ENCODE results near the gene LRFN2. TPM values are rescaled to one million over a fixed set of nuclear protein-coding genes. Genes with fewer than 3 reads are reported as not detected.

The LRFN2 gene
- total and polyA plus RNA-seq, 2 of the 8 experiments (the other 6 are each of a cell fraction or from before 2014, with no cell fraction given) = 2.3 TPM

GRCh38 chr6:40556023-40556422 is 31.1 kb downstream of the LRFN2 start:
- Histone ChIP-seq H2BK20ac (ENCODE audit: low read length) (no peak overlapping the region), H3K79me2 (ENCODE audit: control insufficient read depth in 1 of 2, insufficient read depth in 2 of 2, low read length in 2 of 2) (no peaks in the 10 kb centered on the region), H2BK120ac (replicated peaks; ENCODE audit: low read depth, low read length) (no peak overlapping the region), H3K79me1 (ENCODE audit: low read depth, low read length) (no peaks in the 10 kb centered on the region; the same call in 1 of the 2 replicates), H3K9me3 (ENCODE audit: insufficient read depth in 2 of 2, low read depth in 1 of 2, low read length in 1 of 2) (no peaks in the 10 kb centered on the region), H2AFZ (ENCODE audit: low read length) (no peak overlapping the region), H4K20me1 (replicated peaks in 1 of 2; ENCODE audit: control insufficient read depth in 1 of 2, insufficient read depth in 2 of 2, low read length in 2 of 2) (no peaks in the 10 kb centered on the region), H3K27me3 (replicated peaks in 1 of 4; ENCODE audit: control insufficient read depth in 3 of 4, extremely low read depth in 1 of 4, insufficient read depth in 3 of 4, low read length in 3 of 4) (no peaks in the 10 kb centered on the region), H2BK15ac (ENCODE audit: low read length) (no peak overlapping the region), H3K4me3 (ENCODE audit: extremely low read depth in 1 of 4, insufficient read depth in 2 of 4, low read depth in 3 of 4, low read length in 4 of 4) (no peak overlapping the region), H4K8ac (ENCODE audit: extremely low read depth, insufficient read depth, low read length) (no peak overlapping the region), H3K9ac (replicated peaks in 1 of 4; ENCODE audit: extremely low read depth in 1 of 4, low read depth in 3 of 4, low read length in 3 of 4) (no peak overlapping the region), H4K91ac (replicated peaks; ENCODE audit: insufficient read length, low read length) (no peak overlapping the region), H3K23ac (ENCODE audit: insufficient read length) (no peak overlapping the region), H3K4me2 (ENCODE audit: insufficient read depth in 1 of 2, low read depth in 2 of 2, low read length in 2 of 2) (no peak overlapping the region), H3K4ac (replicated peaks; ENCODE audit: insufficient read length, low read depth, low read length) (no peak overlapping the region), H3K14ac (ENCODE audit: insufficient read length) (no peak overlapping the region), H4K5ac (ENCODE audit: insufficient read length, low read depth, low read length) (no peak overlapping the region), H3K23me2 (ENCODE audit: low read depth, low read length) (no peaks in the 10 kb centered on the region; the same call in 1 of the 2 replicates), H3K36me3 (ENCODE audit: control insufficient read depth in 2 of 4, insufficient read depth in 4 of 4, low read length in 3 of 4) (no peaks in the 10 kb centered on the region), H3K27ac (ENCODE audit: low read depth, low read length) (no peak overlapping the region), H3K18ac (ENCODE audit: extremely low read depth, low read length) (no peak overlapping the region), H2BK12ac (ENCODE audit: low read depth, low read length) (no peak overlapping the region; the same call in 1 of the 2 replicates), H2AK5ac (ENCODE audit: low read depth, low read length) (no peak overlapping the region), H2BK5ac (ENCODE audit: low read depth, low read length) (no peak overlapping the region), H3K56ac (replicated peaks; ENCODE audit: insufficient read length, low read depth, low read length) (no peak overlapping the region), H3K4me1 (replicated peaks in 1 of 4; ENCODE audit: control insufficient read depth in 3 of 4, insufficient read depth in 4 of 4, low read length in 3 of 4) (peaks cover 0 to 15% (median 7%) of the 10 kb centered on the region in 4 experiments; a peak in 5 of 7 replicates)
- 84% methylated on average over 5 of the region's 5 CpGs; no CpG with 5 or more reads in 1 of the 2 experiments for WGBS, 2 experiments (ENCODE audit: extremely low coverage in 1 of 2, insufficient coverage in 1 of 2, insufficient read length in 1 of 2, insufficient replicate concordance in 2 of 2, low coverage in 1 of 2, low lambda C conversion rate in 2 of 2, missing lambda C conversion rate in 1 of 2)
- DNase-seq (ENCODE audit: low read depth in 1 of 2, low spot score in 2 of 2) (no peak), FAIRE-seq (no peak)
- CTCF ChIA-PET (ENCODE audit: partially characterized antibody) = interaction anchor here (0.7 to 3.1 kb wide), 8 partner anchors 9 to 318 kb away, joined by 3 to 13 read pairs (median 4); no protein-coding TSS in a partner anchor
- POLR2A ChIA-PET (ENCODE audit: partially characterized antibody) = interaction anchor here (0.8 to 1.1 kb wide), 2 partner anchors 10 to 15 kb away, joined by 3 to 4 read pairs; no protein-coding TSS in a partner anchor
- no peak for TF ChIP-seq RAD21 (IDR thresholded peaks at IDR 0.05 in 1 of 2, conservative IDR thresholded peaks at IDR 0.05 in 1 of 2; ENCODE audit: low read depth in 2 of 2, low read length in 2 of 2)
- TF ChIP-seq TCF12 (IDR thresholded peaks at IDR 0.05; ENCODE audit: low read depth, low read length) = no peak
- TF ChIP-seq CTBP2 (IDR thresholded peaks at IDR 0.05; ENCODE audit: borderline replicate concordance, insufficient read depth, insufficient read length, low read length) = no peak
- TF ChIP-seq RBBP5 (IDR thresholded peaks at IDR 0.05; ENCODE audit: borderline replicate concordance, low read depth, low read length) = no peak
- no peak for TF ChIP-seq BCL11A (IDR thresholded peaks at IDR 0.05; ENCODE audit: low read depth in 2 of 2, low read length in 2 of 2)
- no peak for TF ChIP-seq TAF1 (IDR thresholded peaks at IDR 0.05; ENCODE audit: low read depth, low read length)
- TF ChIP-seq SP4 (IDR thresholded peaks at IDR 0.05; ENCODE audit: low read length) = no peak
- TF ChIP-seq SRF (IDR thresholded peaks at IDR 0.05; ENCODE audit: low read depth, low read length) = no peak
- no peak for TF ChIP-seq RFX5 (IDR thresholded peaks at IDR 0.05; ENCODE audit: borderline replicate concordance, low read depth, low read length)
- no peak for TF ChIP-seq JUND (IDR thresholded peaks at IDR 0.05; ENCODE audit: low read length)
- no peak for TF ChIP-seq CBX8 (IDR thresholded peaks at IDR 0.05; ENCODE audit: borderline replicate concordance, low read depth, low read length)
- TF ChIP-seq JUN (IDR thresholded peaks at IDR 0.05; ENCODE audit: low read depth, low read length) = no peak
- TF ChIP-seq ZNF274 (IDR thresholded peaks at IDR 0.05; ENCODE audit: borderline replicate concordance, extremely low read depth, low read length) = no peak
- no peak for TF ChIP-seq POLR2AphosphoS5 (IDR thresholded peaks at IDR 0.05; ENCODE audit: low read depth, low read length)

Data from H1 (cell line).